Left renal pelvis (tissue), 4 donors: Measurements from ENCODE around the gene TCN2. TPM values are rescaled to one million over a fixed set of nuclear protein-coding genes. Genes with fewer than 3 reads are reported as not detected.
"Not testable (repeated sequence)": the region's sequence is repeated elsewhere in the genome, so short reads cannot be mapped to it uniquely, and the experiment has no call there.

Experiments
- DNase-seq, 4 donors: peaks; one replicate each; pipeline ENCODE4 v3.0.0-alpha.2; 2013; ENCODE audit warnings: low read depth in 4 of 4, low spot score in 3 of 4
- polyA plus RNA-seq, 4 donors: library from polyadenylated mRNA; unstranded; fragments of 120-200 nt; gene quantifications; one replicate each; pipeline ENCODE4 v1.2.1, GENCODE V29; 2013; ENCODE audit not compliant: insufficient read length in 4 of 4

Gene TCN2
- polyA plus RNA-seq, 4 donors: 25.8 to 62.3 (median 50.4) TPM

- no peak for DNase-seq
Measured at GRCh38 chr22:30607300-30607930, 441 bp downstream of the TCN2 start.

GRCh38 chr22:30607939-30608338 is 965 bp downstream of the TCN2 start:
- no peak for DNase-seq

GRCh38 chr22:30609260-30610185 is 2.5 kb downstream of the TCN2 start:
- DNase-seq: no peak

GRCh38 chr22:30610299-30610698 is 3.3 kb downstream of the TCN2 start:
- DNase-seq: no peak

GRCh38 chr22:30611197-30611596 is 4.2 kb downstream of the TCN2 start:
- no peak for DNase-seq

GRCh38 chr22:30612789-30613188 is 5.8 kb downstream of the TCN2 start:
- DNase-seq: no peak

- DNase-seq: no peak
Measured at GRCh38 chr22:30614268-30614667, 7.3 kb downstream of the TCN2 start.

GRCh38 chr22:30614879-30615278 is 7.9 kb downstream of the TCN2 start:
- DNase-seq: no peak

GRCh38 chr22:30615543-30615954 is 8.6 kb downstream of the TCN2 start:
- DNase-seq: no peak

- no peak for DNase-seq
Measured at GRCh38 chr22:30617819-30618218, 10.8 kb downstream of the TCN2 start.

- not testable (repeated sequence) for DNase-seq
Measured at GRCh38 chr22:30619909-30620308, 12.9 kb downstream of the TCN2 start.

GRCh38 chr22:30626413-30626812 is 19.4 kb downstream of the TCN2 start:
- DNase-seq: no peak

- DNase-seq: no peak
Measured at GRCh38 chr22:30627471-30627870, 20.5 kb downstream of the TCN2 start.

GRCh38 chr22:30628491-30628890 is 21.5 kb downstream of the TCN2 start:
- no peak for DNase-seq

GRCh38 chr22:30631469-30631868 is 24.5 kb downstream of the TCN2 start:
- not testable (repeated sequence) for DNase-seq

GRCh38 chr22:30634471-30635233 is 27.7 kb downstream of the TCN2 start:
- DNase-seq: peak in 3 of 4 donors; percentile 57 to 65 (median 58)

- DNase-seq: peak; percentile 60 to 78 (median 70)
Measured at GRCh38 chr22:30635273-30636225, 28.6 kb downstream of the TCN2 start, which contains the start of gene SLC35E4. SLC35E4 (plus strand) TSS chr22:30635781; CDS start chr22:30636451, 670 bp downstream.

- no peak for DNase-seq
Measured at GRCh38 chr22:30636226-30637077, 29.5 kb downstream of the TCN2 start.

GRCh38 chr22:30637701-30638114 is 30.7 kb downstream of the TCN2 start:
- no peak for DNase-seq
